AG04449 (cell line): ENCODE measurements around the gene OR2A25.

Experiments
- CTCF ChIA-PET: fragments of 350-600 bp; formaldehyde crosslinking; extraction: SDS; loops from one replicate; lab custom pipeline; 2021; ENCODE audit warnings: antibody characterized with exemption; lab: Yijun Ruan, JAX
- POLR2A ChIA-PET: fragments of 400-600, 350-600 bp; formaldehyde crosslinking; extraction: SDS; loops from one replicate; lab custom pipeline; 2020; ENCODE audit warnings: antibody characterized with exemption, inconsistent platforms; lab: Yijun Ruan, JAX
- DNase-seq: peaks from one replicate; pipeline ENCODE4 v3.0.0-alpha.2; 2010; ENCODE audit warnings: low read depth, low spot score
- H3K4me3 ChIP-seq: 2 replicates; pipeline ENCODE4 v1.5.1; 2011; ENCODE audit warnings: low read depth, mild to moderate bottlenecking, control low read depth, low read length
- CTCF ChIP-seq: IDR thresholded peaks from one replicate; pipeline ENCODE4 v1.5.1; 2011; ENCODE audit warnings: mild to moderate bottlenecking, moderate library complexity, low read length, control low read depth, inconsistent platforms; ENCODE audit not compliant: insufficient read depth; ENCODE audit errors: missing control alignments

OR2A25 gene

GRCh38 chr7:144086730-144087129 is 17.1 kb downstream of the OR2A25 start:
- no peak for DNase-seq
- ChIA-PET POLR2A (no interaction called here), CTCF (no interaction called here)

DNA sequence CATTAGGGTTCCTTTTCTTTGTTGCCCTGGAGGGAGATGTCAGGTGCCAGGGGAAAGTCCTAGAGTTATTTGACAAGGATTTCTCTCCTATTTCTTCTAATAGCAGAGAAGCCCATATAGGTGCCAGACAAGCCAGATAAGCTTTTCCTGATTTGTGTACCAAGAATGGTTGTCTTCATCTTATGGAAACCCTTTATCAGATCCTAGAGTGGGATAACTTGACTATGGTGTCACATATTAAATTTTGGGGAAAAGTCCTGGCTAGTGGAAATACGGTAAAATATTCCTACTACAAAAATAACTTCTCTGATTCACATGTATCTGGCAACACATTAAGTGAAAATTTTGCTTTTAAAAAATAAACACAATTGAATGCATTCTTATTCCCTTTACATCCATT is 17.6 kb downstream of the OR2A25 start:
- ChIA-PET POLR2A (no interaction called here), CTCF (no interaction called here)
- no peak for DNase-seq
- no peak overlapping the region for H3K4me3 ChIP-seq
- no peak for TF ChIP-seq CTCF

More at GRCh38 chr7:144086730-144087129, 17.1 kb downstream of the OR2A25 start:
- no peak overlapping the region for H3K4me3 ChIP-seq
- TF ChIP-seq CTCF = no peak

- no peak for DNase-seq
- CTCF ChIA-PET = no interaction called here
These were observed 21.1 kb downstream of the OR2A25 start for GRCh38 chr7:144090667-144091066.

GRCh38 chr7:144098776-144099175 is 29.2 kb downstream of the OR2A25 start:
- TF ChIP-seq CTCF = no peak
- CTCF ChIA-PET = no interaction called here
- DNase-seq = no peak
- POLR2A ChIA-PET = no interaction called here
- no peak overlapping the region for H3K4me3 ChIP-seq

More at GRCh38 chr7:144090667-144091066, 21.1 kb downstream of the OR2A25 start:
- no peak for TF ChIP-seq CTCF
- POLR2A ChIA-PET = no interaction called here
- H3K4me3 ChIP-seq = no peak overlapping the region

DNA sequence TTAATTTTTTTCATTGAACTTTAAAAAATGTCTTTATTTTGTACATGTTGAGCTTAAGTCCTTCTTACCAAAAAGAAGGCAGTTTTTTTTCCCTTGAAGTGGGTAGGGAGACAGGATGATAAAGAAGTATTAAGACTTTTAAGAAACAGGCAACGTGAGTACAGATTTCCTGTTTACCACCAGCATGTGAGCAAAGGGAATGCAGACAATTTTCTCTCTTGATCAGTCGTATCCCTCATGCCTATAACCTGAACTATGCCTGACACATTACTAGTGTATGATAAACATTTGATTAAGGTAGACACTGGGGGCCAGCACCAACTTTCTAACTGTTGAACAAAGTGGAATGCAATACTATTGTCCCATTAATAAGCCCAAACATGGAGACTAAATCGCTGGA is 31.0 kb downstream of the OR2A25 start:
- ChIA-PET POLR2A (no interaction called here), CTCF (interaction anchor here (0.6 kb wide), 1 partner anchor 45 kb away, joined by 3 read pairs; no protein-coding TSS in a partner anchor)
- no peak overlapping the region for H3K4me3 ChIP-seq
- no peak for DNase-seq
- no peak for TF ChIP-seq CTCF

DNA sequence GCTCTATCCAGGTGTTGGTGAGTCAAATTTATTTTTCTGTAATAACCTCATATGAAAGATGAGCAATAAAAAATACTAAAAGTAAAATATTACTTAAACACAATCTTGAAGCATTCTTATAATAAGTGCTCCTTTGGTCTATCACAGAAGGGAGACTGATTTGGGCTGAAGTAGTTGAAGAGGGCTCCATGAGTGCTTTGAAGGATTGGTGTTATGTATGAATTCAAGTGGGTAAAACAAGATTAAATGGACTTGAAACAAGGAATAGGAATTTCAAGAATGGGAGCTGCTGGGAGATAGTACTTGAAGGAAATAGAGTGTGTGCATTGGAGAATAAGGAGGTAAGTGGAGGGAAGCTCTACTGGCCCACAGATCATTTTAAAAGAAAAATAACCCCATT is 32.4 kb downstream of the OR2A25 start:
- H3K4me3 ChIP-seq = no peak overlapping the region
- CTCF ChIA-PET = no interaction called here
- TF ChIP-seq CTCF = no peak
- no peak for DNase-seq
- POLR2A ChIA-PET = no interaction called here
